Measurements from ENCODE around the gene MIOX.
"Not testable (repeated sequence)": the region's sequence is repeated elsewhere in the genome, so short reads cannot be mapped to it uniquely, and the experiment has no call there.

MIOX gene

GRCh38 chr22:50517495-50518260, 31.0 kb downstream of the MIOX start:
- DNase-seq (ENCODE audit: low read depth): no peak

GRCh38 chr22:50518606-50519005, 31.9 kb downstream of the MIOX start:
- no peak for DNase-seq (ENCODE audit: low read depth)

GRCh38 chr22:50519151-50519550, 32.5 kb downstream of the MIOX start:
- no peak for DNase-seq (ENCODE audit: low read depth)

- DNase-seq (ENCODE audit: low read depth): not testable (repeated sequence)
Observed at GRCh38 chr22:50520184-50520583, 33.5 kb downstream of the MIOX start.

GRCh38 chr22:50520826-50521453, 34.3 kb downstream of the MIOX start:
- DNase-seq (ENCODE audit: low read depth): no peak

- no peak for DNase-seq (ENCODE audit: low read depth)
Observed at GRCh38 chr22:50521710-50522109, 35.1 kb downstream of the MIOX start.

- DNase-seq (ENCODE audit: low read depth): no peak
Observed at GRCh38 chr22:50522208-50522805, 35.6 kb downstream of the MIOX start.

- DNase-seq (ENCODE audit: low read depth): no peak
Observed at GRCh38 chr22:50522806-50523438, 36.3 kb downstream of the MIOX start.

GRCh38 chr22:50523458-50523805, 36.8 kb downstream of the MIOX start:
- no peak for DNase-seq (ENCODE audit: low read depth)

- DNase-seq (ENCODE audit: low read depth): no peak
Observed at GRCh38 chr22:50523806-50524675, 37.4 kb downstream of the MIOX start.

GRCh38 chr22:50524676-50525103, 38.0 kb downstream of the MIOX start:
- no peak for DNase-seq (ENCODE audit: low read depth)

GRCh38 chr22:50525104-50525857, 38.6 kb downstream of the MIOX start, which contains the start of gene SCO2:
Gene SCO2 (minus strand): TSS chr22:50525598. CDS start chr22:50524411, 1,187 bp downstream.
- DNase-seq (ENCODE audit: low read depth): peak; percentile 98

GRCh38 chr22:50525858-50526107, 39.1 kb downstream of the MIOX start:
- DNase-seq (ENCODE audit: low read depth): no peak

- peak; percentile 75 for DNase-seq (ENCODE audit: low read depth)
Observed at GRCh38 chr22:50526108-50526833, 39.6 kb downstream of the MIOX start.

GRCh38 chr22:50526834-50527801, 40.5 kb downstream of the MIOX start:
- no peak for DNase-seq (ENCODE audit: low read depth)

- DNase-seq (ENCODE audit: low read depth): no peak
Observed at GRCh38 chr22:50527921-50528681, 41.4 kb downstream of the MIOX start.

GRCh38 chr22:50528682-50529415, 42.2 kb downstream of the MIOX start:
- no peak for DNase-seq (ENCODE audit: low read depth)

- DNase-seq (ENCODE audit: low read depth): no peak
Observed at GRCh38 chr22:50529416-50529896, 42.8 kb downstream of the MIOX start.
